ENCODE measurements around the gene PHACTR2.
"Not testable (repeated sequence)": the region's sequence is repeated elsewhere in the genome, so short reads cannot be mapped to it uniquely, and the experiment has no call there.

The PHACTR2 gene

GRCh38 chr6:143766185-143766553 is 88.4 kb downstream of the PHACTR2 start:
- no peaks in the 10 kb centered on the region for H3K4me1 Mint-ChIP-seq
- DNase-seq, result no peak
- H3K9me3 Mint-ChIP-seq, result no peaks in the 10 kb centered on the region
- CTCF ChIA-PET, result no interaction called here
- H3K36me3 Mint-ChIP-seq, result peaks cover 19% of the 10 kb centered on the region
- no peak overlapping the region for H3K4me3 Mint-ChIP-seq
- no peaks in the 10 kb centered on the region for H3K27me3 Mint-ChIP-seq
- no peak overlapping the region for H3K27ac Mint-ChIP-seq

DNA sequence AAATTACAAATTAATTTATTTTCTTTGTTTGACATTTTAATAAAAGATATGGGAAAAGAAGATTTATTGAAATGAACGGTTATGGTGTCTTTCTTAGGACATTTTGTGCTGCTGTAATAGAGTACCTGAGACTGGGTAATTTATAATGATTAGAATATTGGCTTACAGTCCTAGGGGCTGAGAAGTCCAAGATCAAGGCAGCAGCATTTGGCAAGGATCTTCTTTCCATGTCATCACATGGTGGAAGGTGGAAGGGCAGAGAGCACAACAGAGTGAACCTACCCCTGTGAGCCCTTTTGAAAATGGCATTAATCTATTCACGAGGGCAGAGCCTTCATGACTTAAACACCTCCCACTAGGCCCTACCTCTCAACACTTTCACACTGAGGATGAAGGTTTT is 89.7 kb downstream of the PHACTR2 start:
- no peak overlapping the region for H3K27ac Mint-ChIP-seq
- DNase-seq, result no peak
- H3K4me1 Mint-ChIP-seq, result no peaks in the 10 kb centered on the region
- H3K9me3 Mint-ChIP-seq, result no peaks in the 10 kb centered on the region
- H3K36me3 Mint-ChIP-seq, result peaks cover 19% of the 10 kb centered on the region
- H3K4me3 Mint-ChIP-seq, result no peak overlapping the region
- CTCF ChIA-PET, result no interaction called here
- H3K27me3 Mint-ChIP-seq, result no peaks in the 10 kb centered on the region

GRCh38 chr6:143772116-143773086 is 94.6 kb downstream of the PHACTR2 start:
- no peak for DNase-seq
- Mint-ChIP-seq H3K36me3 (peaks cover 31% of the 10 kb centered on the region), H3K27me3 (no peaks in the 10 kb centered on the region), H3K9me3 (no peaks in the 10 kb centered on the region), H3K27ac (no peak overlapping the region), H3K4me1 (no peaks in the 10 kb centered on the region), H3K4me3 (no peak overlapping the region)
- CTCF ChIA-PET, result interaction anchor here (0.6 kb wide), 1 partner anchor 39 kb away, joined by 3 read pairs; no protein-coding TSS in a partner anchor

DNA sequence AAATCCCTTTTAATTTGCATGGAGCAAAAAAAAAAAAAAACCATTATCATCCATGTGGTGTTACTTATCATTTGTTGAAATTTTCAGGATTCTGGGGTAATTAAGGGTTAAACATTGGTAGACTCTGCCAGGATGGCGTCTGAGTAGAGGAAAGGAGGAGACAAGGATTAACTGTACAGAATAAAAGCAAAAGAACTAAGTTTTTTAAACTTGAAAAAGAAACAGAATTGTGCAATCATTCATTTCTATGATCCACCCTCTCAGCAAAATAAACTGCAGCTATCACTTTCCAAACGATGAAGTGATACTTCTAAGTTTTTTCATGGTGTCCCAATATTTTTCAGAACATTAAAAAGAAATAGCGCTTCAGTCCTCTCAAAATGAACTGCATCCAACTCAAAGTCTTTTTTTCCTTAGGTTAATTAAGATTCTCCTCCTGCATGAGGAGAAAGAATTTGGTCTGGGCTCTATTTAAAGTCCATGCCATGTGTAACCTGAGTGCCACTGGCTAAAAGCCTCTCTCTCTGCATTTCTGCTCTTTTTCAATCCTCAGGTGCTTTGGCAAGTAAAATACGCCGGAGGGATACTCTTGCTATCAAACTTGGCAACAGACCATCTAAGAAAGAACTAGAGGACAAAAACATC is 95.9 kb downstream of the PHACTR2 start:
- Mint-ChIP-seq H3K27me3 (no peaks in the 10 kb centered on the region), H3K27ac (no peak overlapping the region), H3K9me3 (no peaks in the 10 kb centered on the region), H3K4me1 (no peaks in the 10 kb centered on the region), H3K36me3 (peaks cover 36% of the 10 kb centered on the region), H3K4me3 (no peak overlapping the region)
- CTCF ChIA-PET, result interaction anchor here (0.8 kb wide), 1 partner anchor 493 kb away, joined by 5 read pairs; no protein-coding TSS in a partner anchor
- no peak for DNase-seq

DNA sequence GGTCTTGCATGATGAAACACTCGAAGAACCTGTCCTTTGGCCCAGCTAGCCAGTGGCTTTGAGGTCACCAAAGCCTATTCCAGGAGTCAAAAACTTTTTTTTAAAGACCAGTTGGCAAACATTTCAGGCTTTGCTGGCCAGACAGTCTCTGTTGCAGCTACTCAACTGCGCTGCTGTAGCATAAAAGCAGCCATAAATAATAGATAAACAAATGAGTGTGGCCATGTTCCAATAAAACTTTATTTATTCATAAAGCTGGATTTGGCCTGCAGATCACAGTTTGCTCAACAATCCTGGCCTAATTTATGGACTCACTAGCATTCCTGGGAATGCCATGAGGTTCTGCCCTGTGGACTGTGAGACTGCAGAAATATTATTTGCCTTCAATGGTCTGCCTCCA is 96.6 kb downstream of the PHACTR2 start:
- CTCF ChIA-PET, result no interaction called here
- Mint-ChIP-seq H3K4me1 (no peaks in the 10 kb centered on the region), H3K36me3 (peaks cover 34% of the 10 kb centered on the region), H3K9me3 (no peaks in the 10 kb centered on the region), H3K27me3 (no peaks in the 10 kb centered on the region), H3K27ac (no peak overlapping the region), H3K4me3 (no peak overlapping the region)
- DNase-seq, result no peak

GRCh38 chr6:143775336-143775735 is 97.6 kb downstream of the PHACTR2 start:
- H3K9me3 Mint-ChIP-seq, result no peaks in the 10 kb centered on the region
- no peak for DNase-seq
- peaks cover 31% of the 10 kb centered on the region for H3K36me3 Mint-ChIP-seq
- H3K27me3 Mint-ChIP-seq, result no peaks in the 10 kb centered on the region
- no peak overlapping the region for H3K27ac Mint-ChIP-seq
- H3K4me3 Mint-ChIP-seq, result no peak overlapping the region
- no peaks in the 10 kb centered on the region for H3K4me1 Mint-ChIP-seq
- CTCF ChIA-PET, result no interaction called here

DNA sequence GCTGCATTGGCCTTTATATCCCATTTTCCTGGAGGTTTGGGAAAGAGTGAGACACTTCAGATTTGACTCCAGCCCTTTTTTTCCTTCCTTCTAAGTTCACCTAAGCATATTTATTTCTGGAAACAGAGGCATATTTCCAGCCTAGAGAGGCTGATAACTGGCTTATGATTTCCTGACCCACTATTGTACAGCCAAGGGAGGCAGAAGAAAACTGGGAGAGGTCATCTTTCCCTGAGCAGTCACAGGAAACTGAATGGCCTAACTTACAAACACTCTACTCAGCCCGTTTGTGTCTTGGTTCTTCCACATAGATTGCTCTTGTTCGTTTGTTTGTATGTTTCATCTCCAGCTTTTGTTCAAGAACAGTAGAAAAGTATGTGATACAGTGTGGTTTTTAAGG is 101.2 kb downstream of the PHACTR2 start:
- H3K27me3 Mint-ChIP-seq, result no peaks in the 10 kb centered on the region
- DNase-seq, result no peak
- no peak overlapping the region for H3K4me3 Mint-ChIP-seq
- no peaks in the 10 kb centered on the region for H3K9me3 Mint-ChIP-seq
- peaks cover 29% of the 10 kb centered on the region for H3K36me3 Mint-ChIP-seq
- H3K27ac Mint-ChIP-seq, result no peak overlapping the region
- CTCF ChIA-PET, result no interaction called here
- no peaks in the 10 kb centered on the region for H3K4me1 Mint-ChIP-seq

DNA sequence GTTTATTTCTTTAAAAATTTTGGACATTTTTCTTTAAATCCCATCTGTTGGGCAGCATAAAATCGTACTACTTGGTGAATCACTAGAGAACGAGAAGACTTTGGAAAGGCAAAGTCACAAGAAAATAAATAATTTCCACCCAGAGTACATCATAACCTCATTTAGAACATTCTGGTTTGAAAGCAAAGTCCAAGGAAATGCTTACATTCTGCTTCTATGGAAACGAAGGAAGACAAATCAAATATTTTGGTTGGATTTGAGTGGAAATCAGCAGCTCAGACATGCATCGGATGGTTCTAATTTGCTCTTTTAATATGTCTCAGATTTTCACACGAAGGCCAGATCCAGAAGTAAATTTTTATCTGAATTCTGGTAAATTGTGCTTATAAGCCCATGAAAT is 104.7 kb downstream of the PHACTR2 start:
- Mint-ChIP-seq H3K9me3 (peaks cover 19% of the 10 kb centered on the region), H3K36me3 (peaks cover 46% of the 10 kb centered on the region), H3K27me3 (no peaks in the 10 kb centered on the region), H3K4me3 (no peak overlapping the region), H3K4me1 (no peaks in the 10 kb centered on the region), H3K27ac (no peak overlapping the region)
- CTCF ChIA-PET, result no interaction called here
- DNase-seq, result no peak

DNA sequence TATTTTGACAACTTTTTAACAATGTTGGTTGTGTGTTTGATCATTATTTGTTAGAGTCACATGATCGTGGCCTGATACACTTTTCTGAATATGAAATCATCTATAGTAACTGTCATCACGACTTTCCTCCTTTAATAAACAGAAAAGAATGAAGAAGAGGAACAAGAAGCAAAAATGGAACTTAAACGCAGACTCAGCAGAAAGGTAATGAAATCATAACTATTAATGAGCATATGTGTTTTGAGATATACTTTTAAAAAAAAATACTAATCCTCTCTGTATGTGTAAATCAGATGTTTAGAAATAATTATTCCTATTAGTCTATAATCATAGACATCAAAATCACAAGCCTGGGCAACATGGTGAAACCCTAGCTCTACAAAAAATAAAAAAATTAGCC is 105.3 kb downstream of the PHACTR2 start:
- Mint-ChIP-seq H3K27me3 (no peaks in the 10 kb centered on the region), H3K36me3 (peaks cover 46% of the 10 kb centered on the region), H3K4me1 (no peaks in the 10 kb centered on the region), H3K9me3 (peaks cover 19% of the 10 kb centered on the region), H3K27ac (no peak overlapping the region), H3K4me3 (no peak overlapping the region)
- CTCF ChIA-PET, result no interaction called here
- DNase-seq, result no peak

DNA sequence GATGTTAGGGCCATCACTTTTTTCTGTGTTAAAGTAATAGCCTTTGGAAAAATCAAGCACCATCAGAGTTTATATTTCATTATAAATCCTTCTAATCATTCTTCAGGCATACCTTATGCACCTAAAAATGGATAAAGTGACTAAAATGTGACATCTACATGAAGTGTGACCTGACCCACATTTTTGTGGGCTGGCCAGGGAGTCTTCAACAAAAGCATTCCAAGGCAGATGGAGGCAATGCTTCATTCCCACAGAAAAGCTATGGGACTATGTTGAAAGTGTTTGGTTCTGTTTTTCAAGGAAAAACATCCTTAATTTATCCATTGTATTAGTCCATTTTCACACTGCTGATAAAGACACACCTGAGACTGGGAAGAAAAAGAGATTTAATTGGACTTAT is 106.6 kb downstream of the PHACTR2 start:
- Mint-ChIP-seq H3K27ac (no peak overlapping the region), H3K4me1 (no peaks in the 10 kb centered on the region), H3K36me3 (peaks cover 46% of the 10 kb centered on the region), H3K9me3 (peaks cover 19% of the 10 kb centered on the region), H3K27me3 (no peaks in the 10 kb centered on the region), H3K4me3 (no peak overlapping the region)
- CTCF ChIA-PET, result no interaction called here
- DNase-seq, result no peak

- H3K27ac Mint-ChIP-seq, H3K4me3 Mint-ChIP-seq, H3K27me3 Mint-ChIP-seq, DNase-seq, H3K4me1 Mint-ChIP-seq, CTCF ChIA-PET: not testable (repeated sequence)
- H3K36me3 Mint-ChIP-seq, result peaks cover 57% of the 10 kb centered on the region
- H3K9me3 Mint-ChIP-seq, result peaks cover 19% of the 10 kb centered on the region
Observed at GRCh38 chr6:143786371-143786770, 108.6 kb downstream of the PHACTR2 start.

GRCh38 chr6:143792402-143793279 is 114.9 kb downstream of the PHACTR2 start:
- H3K9me3 Mint-ChIP-seq, result peaks cover 5% of the 10 kb centered on the region
- DNase-seq, result no peak
- no peak overlapping the region for H3K27ac Mint-ChIP-seq
- no peaks in the 10 kb centered on the region for H3K27me3 Mint-ChIP-seq
- H3K4me3 Mint-ChIP-seq, result no peak overlapping the region
- CTCF ChIA-PET, result no interaction called here
- peaks cover 58% of the 10 kb centered on the region for H3K36me3 Mint-ChIP-seq
- no peaks in the 10 kb centered on the region for H3K4me1 Mint-ChIP-seq

DNA sequence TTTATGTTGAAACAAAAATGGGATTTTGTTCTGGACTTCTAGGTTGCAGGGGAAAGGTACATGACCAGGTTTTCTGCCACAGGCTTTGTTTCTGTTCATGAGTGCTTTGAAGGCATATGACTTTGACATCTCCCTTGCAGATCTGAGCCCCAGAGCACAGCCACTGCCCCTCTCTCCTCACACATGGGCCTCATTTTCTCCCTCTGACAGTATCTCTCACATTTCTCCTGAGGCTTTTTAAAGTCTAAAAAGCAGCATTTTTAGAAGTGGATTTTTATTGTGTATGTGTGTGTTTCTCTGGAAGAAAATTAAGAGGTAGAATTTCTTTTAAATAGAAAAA is 115.5 kb downstream of the PHACTR2 start:
- H3K4me1 Mint-ChIP-seq, result no peaks in the 10 kb centered on the region
- no peak for DNase-seq
- peaks cover 7% of the 10 kb centered on the region for H3K9me3 Mint-ChIP-seq
- H3K27me3 Mint-ChIP-seq, result no peaks in the 10 kb centered on the region
- peaks cover 64% of the 10 kb centered on the region for H3K36me3 Mint-ChIP-seq
- CTCF ChIA-PET, result no interaction called here
- H3K4me3 Mint-ChIP-seq, result no peak overlapping the region
- no peak overlapping the region for H3K27ac Mint-ChIP-seq

GRCh38 chr6:143796551-143796950 is 118.8 kb downstream of the PHACTR2 start:
- H3K4me3 Mint-ChIP-seq, H3K27ac Mint-ChIP-seq, CTCF ChIA-PET, H3K4me1 Mint-ChIP-seq, DNase-seq, H3K27me3 Mint-ChIP-seq: not testable (repeated sequence)
- H3K36me3 Mint-ChIP-seq, result peaks cover 63% of the 10 kb centered on the region
- H3K9me3 Mint-ChIP-seq, result peaks cover 30% of the 10 kb centered on the region
